ENCODE measurements around the gene CEP112.

Gene CEP112

GRCh38 chr17:66138120-66138519 lies 53.8 kb downstream of the CEP112 start:
- Histone ChIP-seq H3K79me1 (ENCODE audit: low read length) (no peaks in the 10 kb centered on the region), H3K14ac (ENCODE audit: low read length) (no peak overlapping the region), H3K9ac (ENCODE audit: low read length) (no peak overlapping the region), H3K23ac (ENCODE audit: low read length) (no peak overlapping the region), H2AK5ac (ENCODE audit: low read length) (no peak overlapping the region), H3K18ac (ENCODE audit: low read length) (no peak overlapping the region), H2BK120ac (ENCODE audit: insufficient read depth, low read length, poor library complexity) (no peak overlapping the region), H3K79me2 (ENCODE audit: control insufficient read depth, insufficient read depth, low read length, poor library complexity) (no peaks in the 10 kb centered on the region), H4K8ac (ENCODE audit: low read depth, low read length) (no peak overlapping the region), H3K9me3 (ENCODE audit: insufficient read depth, low read depth, low read length) (no peaks in the 10 kb centered on the region), H2BK5ac (ENCODE audit: low read depth, low read length, poor library complexity) (no peak overlapping the region), H2BK12ac (ENCODE audit: low read length) (no peak overlapping the region), H3K4me1 (ENCODE audit: control insufficient read depth in 1 of 2, insufficient read depth in 2 of 2, low read length in 2 of 2) (no peaks in the 10 kb centered on the region), H3K4me3 (ENCODE audit: low read depth, low read length) (no peak overlapping the region), H4K12ac (ENCODE audit: low read depth, low read length) (no peak overlapping the region), H3K27me3 (ENCODE audit: insufficient read depth, low read length) (no peaks in the 10 kb centered on the region), H2AFZ (ENCODE audit: insufficient read depth, low read length, poor library complexity) (no peak overlapping the region), H3K36me3 (ENCODE audit: control insufficient read depth in 1 of 2, insufficient read depth in 2 of 2, low read length in 2 of 2) (no peaks in the 10 kb centered on the region), H4K91ac (ENCODE audit: low read depth, low read length) (no peak overlapping the region), H3K27ac (ENCODE audit: low read depth, low read length) (no peak overlapping the region), H3K4ac (ENCODE audit: low read depth, low read length) (no peak overlapping the region), H3K4me2 (ENCODE audit: low read length) (no peak overlapping the region)
- DNase-seq, result no peak
- no CpG with 5 or more reads among the region's 3 CpGs for WGBS (ENCODE audit: extremely low coverage, insufficient coverage, insufficient read length)

GRCh38 chr17:66135896-66136295 lies 56.0 kb downstream of the CEP112 start:
- Histone ChIP-seq H2BK12ac (ENCODE audit: low read length) (no peak overlapping the region), H4K8ac (ENCODE audit: low read depth, low read length) (no peak overlapping the region), H2BK120ac (ENCODE audit: insufficient read depth, low read length, poor library complexity) (no peak overlapping the region), H3K14ac (ENCODE audit: low read length) (no peak overlapping the region), H3K4me3 (ENCODE audit: low read depth, low read length) (no peak overlapping the region), H3K23ac (ENCODE audit: low read length) (no peak overlapping the region), H3K9me3 (ENCODE audit: insufficient read depth, low read depth, low read length) (no peaks in the 10 kb centered on the region), H4K91ac (ENCODE audit: low read depth, low read length) (no peak overlapping the region), H3K27ac (ENCODE audit: low read depth, low read length) (no peak overlapping the region), H3K4me2 (ENCODE audit: low read length) (no peak overlapping the region), H4K12ac (ENCODE audit: low read depth, low read length) (no peak overlapping the region), H3K4me1 (ENCODE audit: control insufficient read depth in 1 of 2, insufficient read depth in 2 of 2, low read length in 2 of 2) (no peaks in the 10 kb centered on the region), H3K36me3 (ENCODE audit: control insufficient read depth in 1 of 2, insufficient read depth in 2 of 2, low read length in 2 of 2) (no peaks in the 10 kb centered on the region), H3K79me2 (ENCODE audit: control insufficient read depth, insufficient read depth, low read length, poor library complexity) (no peaks in the 10 kb centered on the region), H3K9ac (ENCODE audit: low read length) (no peak overlapping the region), H3K4ac (ENCODE audit: low read depth, low read length) (no peak overlapping the region), H3K79me1 (ENCODE audit: low read length) (no peaks in the 10 kb centered on the region), H2AK5ac (ENCODE audit: low read length) (no peak overlapping the region), H3K27me3 (ENCODE audit: insufficient read depth, low read length) (no peaks in the 10 kb centered on the region), H3K18ac (ENCODE audit: low read length) (no peak overlapping the region), H2BK5ac (ENCODE audit: low read depth, low read length, poor library complexity) (no peak overlapping the region), H2AFZ (ENCODE audit: insufficient read depth, low read length, poor library complexity) (no peak overlapping the region)
- no CpG with 5 or more reads among the region's 3 CpGs for WGBS (ENCODE audit: extremely low coverage, insufficient coverage, insufficient read length)
- peak; percentile 27 to 66 for DNase-seq

GRCh38 chr17:66135219-66135618 lies 56.7 kb downstream of the CEP112 start:
- DNase-seq, result no peak
- no peak overlapping the region for H2AFZ ChIP-seq (ENCODE audit: insufficient read depth, low read length, poor library complexity)
- no peak overlapping the region for H3K9ac ChIP-seq (ENCODE audit: low read length)
- no peak overlapping the region for H4K91ac ChIP-seq (ENCODE audit: low read depth, low read length)
- no peak overlapping the region for H3K18ac ChIP-seq (ENCODE audit: low read length)
- H3K4me3 ChIP-seq (ENCODE audit: low read depth, low read length), result no peak overlapping the region
- no peak overlapping the region for H3K27ac ChIP-seq (ENCODE audit: low read depth, low read length)
- no peaks in the 10 kb centered on the region for H3K79me1 ChIP-seq (ENCODE audit: low read length)
- no peak overlapping the region for H2BK120ac ChIP-seq (ENCODE audit: insufficient read depth, low read length, poor library complexity)
- no peaks in the 10 kb centered on the region for H3K4me1 ChIP-seq (ENCODE audit: control insufficient read depth in 1 of 2, insufficient read depth in 2 of 2, low read length in 2 of 2)
- no peak overlapping the region for H2AK5ac ChIP-seq (ENCODE audit: low read length)
- no CpG with 5 or more reads among the region's 2 CpGs for WGBS (ENCODE audit: extremely low coverage, insufficient coverage, insufficient read length)
- no peak overlapping the region for H4K12ac ChIP-seq (ENCODE audit: low read depth, low read length)
- no peaks in the 10 kb centered on the region for H3K36me3 ChIP-seq (ENCODE audit: control insufficient read depth in 1 of 2, insufficient read depth in 2 of 2, low read length in 2 of 2)
- no peak overlapping the region for H3K4ac ChIP-seq (ENCODE audit: low read depth, low read length)
- no peak overlapping the region for H2BK5ac ChIP-seq (ENCODE audit: low read depth, low read length, poor library complexity)
- H2BK12ac ChIP-seq (ENCODE audit: low read length), result no peak overlapping the region
- H3K4me2 ChIP-seq (ENCODE audit: low read length), result no peak overlapping the region
- no peak overlapping the region for H3K23ac ChIP-seq (ENCODE audit: low read length)
- H3K14ac ChIP-seq (ENCODE audit: low read length), result no peak overlapping the region
- no peaks in the 10 kb centered on the region for H3K27me3 ChIP-seq (ENCODE audit: insufficient read depth, low read length)
- H3K79me2 ChIP-seq (ENCODE audit: control insufficient read depth, insufficient read depth, low read length, poor library complexity), result no peaks in the 10 kb centered on the region
- H4K8ac ChIP-seq (ENCODE audit: low read depth, low read length), result no peak overlapping the region
- H3K9me3 ChIP-seq (ENCODE audit: insufficient read depth, low read depth, low read length), result no peaks in the 10 kb centered on the region

- Histone ChIP-seq H3K9me3 (ENCODE audit: insufficient read depth, low read depth, low read length) (no peaks in the 10 kb centered on the region), H3K27ac (ENCODE audit: low read depth, low read length) (no peak overlapping the region), H3K4me2 (ENCODE audit: low read length) (no peak overlapping the region), H4K91ac (ENCODE audit: low read depth, low read length) (no peak overlapping the region), H2BK120ac (ENCODE audit: insufficient read depth, low read length, poor library complexity) (no peak overlapping the region), H3K4ac (ENCODE audit: low read depth, low read length) (no peak overlapping the region), H3K79me2 (ENCODE audit: control insufficient read depth, insufficient read depth, low read length, poor library complexity) (no peaks in the 10 kb centered on the region), H3K4me3 (ENCODE audit: low read depth, low read length) (no peak overlapping the region), H2AFZ (ENCODE audit: insufficient read depth, low read length, poor library complexity) (no peak overlapping the region), H2AK5ac (ENCODE audit: low read length) (no peak overlapping the region), H3K79me1 (ENCODE audit: low read length) (no peaks in the 10 kb centered on the region), H2BK12ac (ENCODE audit: low read length) (no peak overlapping the region), H3K14ac (ENCODE audit: low read length) (no peak overlapping the region), H3K36me3 (ENCODE audit: control insufficient read depth in 1 of 2, insufficient read depth in 2 of 2, low read length in 2 of 2) (no peaks in the 10 kb centered on the region), H4K8ac (ENCODE audit: low read depth, low read length) (no peak overlapping the region), H3K18ac (ENCODE audit: low read length) (no peak overlapping the region), H2BK5ac (ENCODE audit: low read depth, low read length, poor library complexity) (no peak overlapping the region), H3K9ac (ENCODE audit: low read length) (no peak overlapping the region), H3K27me3 (ENCODE audit: insufficient read depth, low read length) (no peaks in the 10 kb centered on the region), H4K12ac (ENCODE audit: low read depth, low read length) (no peak overlapping the region), H3K23ac (ENCODE audit: low read length) (no peak overlapping the region), H3K4me1 (ENCODE audit: control insufficient read depth in 1 of 2, insufficient read depth in 2 of 2, low read length in 2 of 2) (no peaks in the 10 kb centered on the region)
- DNase-seq, result no peak
- 100% methylated on average over 1 of the region's 4 CpGs for WGBS (ENCODE audit: extremely low coverage, insufficient coverage, insufficient read length)
Measured at GRCh38 chr17:66129759-66130158, 62.2 kb downstream of the CEP112 start.
